SU-DHL-6 (cell line): ENCODE results near the gene NPBWR2.

Source experiments
- H2AFZ ChIP-seq: fragments of 200-600 bp; sonication (generic); 2 replicates; pipeline ENCODE4 v1.6.1; 2014; ENCODE audit warnings: low read depth, mild to moderate bottlenecking, moderate library complexity, mixed read lengths, antibody characterized with exemption, low read length; ENCODE audit not compliant: severe bottlenecking
- H3F3A ChIP-seq: fragments of 200-600 bp; shearing (Covaris generic); 2 replicates; pipeline ENCODE4 v1.6.0; 2016; ENCODE audit warnings: antibody characterized with exemption, mild to moderate bottlenecking; ENCODE audit not compliant: insufficient read depth
- H3K27ac ChIP-seq: fragments of 200-600 bp; sonication (generic); 2 replicates; pipeline ENCODE4 v1.5.1; 2016; ENCODE audit warnings: low read depth, mild to moderate bottlenecking, low read length, moderate library complexity, mixed read lengths
- H3K27me3 ChIP-seq: fragments of 200-600 bp; sonication (generic), shearing (Covaris generic); 2 replicates; pipeline ENCODE4 v1.6.0; 2014; ENCODE audit warnings: mild to moderate bottlenecking, low read length
- H3K36me3 ChIP-seq: fragments of 200-600 bp; sonication (generic); 2 replicates; pipeline ENCODE4 v1.6.1; 2014; ENCODE audit warnings: mild to moderate bottlenecking, low read length, mixed read lengths
- H3K4me2 ChIP-seq: fragments of 300-600, 200-600 bp; shearing (Covaris generic), sonication (generic); 2 replicates; pipeline ENCODE4 v1.6.0; 2014; ENCODE audit warnings: low read length, low read depth, mild to moderate bottlenecking; ENCODE audit not compliant: poor library complexity, severe bottlenecking
- H3K4me3 ChIP-seq: fragments of 200-600 bp; sonication (generic); 2 replicates; pipeline ENCODE4 v1.5.1; 2014; ENCODE audit warnings: antibody characterized with exemption, low read length, mild to moderate bottlenecking, mixed read lengths; ENCODE audit not compliant: insufficient read depth, poor library complexity, severe bottlenecking
- H3K79me2 ChIP-seq: fragments of 200-600 bp; sonication (generic); 2 replicates; pipeline ENCODE4 v1.6.1; 2014; ENCODE audit warnings: mild to moderate bottlenecking, low read length, moderate library complexity; ENCODE audit not compliant: insufficient read depth
- H3K9ac ChIP-seq: fragments of 200-600 bp; sonication (generic); 2 replicates; pipeline ENCODE4 v1.7.0; 2014; ENCODE audit warnings: mild to moderate bottlenecking, low read length
- H3K9me2 ChIP-seq: fragments of 200-600 bp; sonication (generic); replicated peaks from 2 replicates; pipeline ENCODE4 v1.6.1; 2014; ENCODE audit warnings: low read length; ENCODE audit not compliant: insufficient read depth
- H3K9me3 ChIP-seq: fragments of 200-600 bp; sonication (generic); 2 replicates; pipeline ENCODE4 v1.6.1; 2014; ENCODE audit warnings: low read length, mixed read lengths; ENCODE audit not compliant: insufficient read depth
- H4K20me1 ChIP-seq: fragments of 200-600 bp; sonication (generic); 2 replicates; pipeline ENCODE4 v1.6.1; 2014; ENCODE audit warnings: low read depth, mild to moderate bottlenecking, antibody characterized with exemption, low read length, moderate library complexity, mixed read lengths
- EZH2phosphoT487 ChIP-seq: fragments of 200-600 bp; sonication (generic), shearing (Covaris generic); conservative IDR thresholded peaks from 2 replicates; pipeline ENCODE4 v1.6.1; 2018; ENCODE audit warnings: mild to moderate bottlenecking, antibody characterized with exemption, low read length, moderate library complexity, mixed read lengths
- TF ChIP-seq, protein P1 (sequence below): fragments of 200-600 bp; sonication (generic); IDR thresholded peaks from one replicate; pipeline ENCODE4 v1.5.1; 2017; ENCODE audit warnings: antibody characterized with exemption, mild to moderate bottlenecking, low read length, moderate library complexity; ENCODE audit not compliant: insufficient read depth, poor library complexity, severe bottlenecking

NPBWR2 gene

GRCh38 chr20:64099086-64099786, 8.1 kb downstream of the NPBWR2 start:
- no peaks in the 10 kb centered on the region for H4K20me1 ChIP-seq
- H3K9me3 ChIP-seq: no peaks in the 10 kb centered on the region
- H3K4me3 ChIP-seq: no peak overlapping the region
- no peak overlapping the region for H3K27ac ChIP-seq
- no peaks in the 10 kb centered on the region for H3K27me3 ChIP-seq
- no peaks in the 10 kb centered on the region for H3K79me2 ChIP-seq
- no peak overlapping the region for H3K4me2 ChIP-seq
- no peak overlapping the region for H2AFZ ChIP-seq
- no peaks in the 10 kb centered on the region for H3K36me3 ChIP-seq
- H3K9me2 ChIP-seq: no peaks in the 10 kb centered on the region
- H3K9ac ChIP-seq: no peak overlapping the region
- H3F3A ChIP-seq: no peaks in the 10 kb centered on the region
- TF ChIP-seq, protein P1, sequence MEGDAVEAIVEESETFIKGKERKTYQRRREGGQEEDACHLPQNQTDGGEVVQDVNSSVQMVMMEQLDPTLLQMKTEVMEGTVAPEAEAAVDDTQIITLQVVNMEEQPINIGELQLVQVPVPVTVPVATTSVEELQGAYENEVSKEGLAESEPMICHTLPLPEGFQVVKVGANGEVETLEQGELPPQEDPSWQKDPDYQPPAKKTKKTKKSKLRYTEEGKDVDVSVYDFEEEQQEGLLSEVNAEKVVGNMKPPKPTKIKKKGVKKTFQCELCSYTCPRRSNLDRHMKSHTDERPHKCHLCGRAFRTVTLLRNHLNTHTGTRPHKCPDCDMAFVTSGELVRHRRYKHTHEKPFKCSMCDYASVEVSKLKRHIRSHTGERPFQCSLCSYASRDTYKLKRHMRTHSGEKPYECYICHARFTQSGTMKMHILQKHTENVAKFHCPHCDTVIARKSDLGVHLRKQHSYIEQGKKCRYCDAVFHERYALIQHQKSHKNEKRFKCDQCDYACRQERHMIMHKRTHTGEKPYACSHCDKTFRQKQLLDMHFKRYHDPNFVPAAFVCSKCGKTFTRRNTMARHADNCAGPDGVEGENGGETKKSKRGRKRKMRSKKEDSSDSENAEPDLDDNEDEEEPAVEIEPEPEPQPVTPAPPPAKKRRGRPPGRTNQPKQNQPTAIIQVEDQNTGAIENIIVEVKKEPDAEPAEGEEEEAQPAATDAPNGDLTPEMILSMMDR: no peak
- no peak for TF ChIP-seq EZH2phosphoT487

- no peak overlapping the region for H3K4me3 ChIP-seq
- H3F3A ChIP-seq: no peaks in the 10 kb centered on the region
- H3K4me2 ChIP-seq: no peak overlapping the region
- H3K79me2 ChIP-seq: no peaks in the 10 kb centered on the region
- H3K27me3 ChIP-seq: no peaks in the 10 kb centered on the region
- no peak overlapping the region for H2AFZ ChIP-seq
- TF ChIP-seq, protein P1: no peak
- no peak for TF ChIP-seq EZH2phosphoT487
- no peaks in the 10 kb centered on the region for H4K20me1 ChIP-seq
- H3K9ac ChIP-seq: no peak overlapping the region
- no peak overlapping the region for H3K27ac ChIP-seq
- H3K36me3 ChIP-seq: no peaks in the 10 kb centered on the region
- no peaks in the 10 kb centered on the region for H3K9me3 ChIP-seq
- H3K9me2 ChIP-seq: no peaks in the 10 kb centered on the region
These were observed 8.8 kb downstream of the NPBWR2 start for GRCh38 chr20:64098471-64099013.

DNA sequence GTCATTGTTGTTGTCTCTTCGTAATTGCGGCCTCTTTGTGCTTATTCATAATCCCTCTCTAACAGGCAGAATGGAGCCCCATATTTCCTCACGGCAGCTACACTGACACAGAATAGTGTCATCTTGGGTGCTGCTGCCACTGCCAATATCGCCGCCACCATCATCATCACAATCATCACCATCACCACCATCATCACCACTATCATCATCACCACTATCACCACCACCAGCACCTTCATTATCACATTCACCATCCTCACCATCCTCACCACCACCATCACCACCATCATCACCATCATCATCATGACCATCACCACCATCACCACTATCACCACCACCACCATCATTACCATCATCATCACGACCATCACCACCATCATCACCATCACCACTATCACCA, 10.8 kb downstream of the NPBWR2 start:
- H3K4me2 ChIP-seq: no peak overlapping the region
- H4K20me1 ChIP-seq: no peaks in the 10 kb centered on the region
- H3F3A ChIP-seq: no peaks in the 10 kb centered on the region
- H3K9ac ChIP-seq: no peak overlapping the region
- H2AFZ ChIP-seq: no peak overlapping the region
- H3K9me2 ChIP-seq: no peaks in the 10 kb centered on the region
- H3K79me2 ChIP-seq: no peaks in the 10 kb centered on the region
- TF ChIP-seq, protein P1: no peak
- TF ChIP-seq EZH2phosphoT487: no peak
- no peaks in the 10 kb centered on the region for H3K27me3 ChIP-seq
- H3K36me3 ChIP-seq: no peaks in the 10 kb centered on the region
- H3K9me3 ChIP-seq: no peaks in the 10 kb centered on the region
- no peak overlapping the region for H3K4me3 ChIP-seq
- H3K27ac ChIP-seq: no peak overlapping the region
